Hypothalamus (tissue), 51 donors: ENCODE results near the gene TIMM9.
"Not testable (repeated sequence)": the region's sequence is repeated elsewhere in the genome, so short reads cannot be mapped to it uniquely, and the experiment has no call there.

Source experiments
- DNase-seq, 51 donors: peaks; one replicate each; lab custom pipeline; 2025; lab: John Stamatoyannopoulos, UW

The TIMM9 gene

GRCh38 chr14:58398895-58399294 is 28.4 kb downstream of the TIMM9 start:
- no peak for DNase-seq

GRCh38 chr14:58398495-58398894 is 28.8 kb downstream of the TIMM9 start:
- no peak for DNase-seq

DNA sequence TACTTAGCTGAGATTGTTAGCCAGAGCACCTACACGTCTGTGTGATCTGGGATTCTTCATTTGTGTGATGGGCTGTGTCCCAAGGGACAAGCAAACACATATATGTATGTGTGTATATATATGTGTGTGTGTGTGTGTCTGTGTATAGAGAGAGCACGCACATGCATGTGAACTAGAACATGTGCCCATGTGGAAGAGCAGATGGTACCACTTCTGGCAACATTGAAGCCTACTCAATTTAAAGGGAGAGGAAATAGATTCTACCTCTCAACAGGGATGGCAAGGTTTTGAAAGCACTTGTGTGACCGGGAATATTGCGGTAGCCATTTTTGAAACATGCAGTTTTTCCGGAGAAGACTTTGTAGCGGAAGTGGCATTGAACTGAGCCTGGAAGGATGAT is 30.2 kb downstream of the TIMM9 start:
- no peak for DNase-seq

- peak in 39 of 51 donors; percentile 6 to 64 (median 31) for DNase-seq
These were observed 31.2 kb downstream of the TIMM9 start, which contains the start of gene TOMM20L for GRCh38 chr14:58395812-58396788. TOMM20L (plus strand) TSS chr14:58395930; CDS start chr14:58395958, 28 bp downstream.

DNA sequence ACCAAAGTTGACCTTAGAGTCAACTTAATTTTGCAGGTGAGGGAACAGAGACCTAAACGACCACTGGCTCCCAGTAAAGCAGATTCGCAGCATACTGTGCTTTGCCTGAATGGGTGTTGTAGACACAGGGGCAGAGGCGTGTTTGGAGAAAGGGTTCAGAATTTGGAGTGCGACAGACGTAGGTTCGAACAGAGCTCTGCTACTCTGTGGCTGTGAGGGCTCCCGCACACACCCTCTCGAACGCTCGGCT is 31.8 kb downstream of the TIMM9 start:
- no peak for DNase-seq

DNA sequence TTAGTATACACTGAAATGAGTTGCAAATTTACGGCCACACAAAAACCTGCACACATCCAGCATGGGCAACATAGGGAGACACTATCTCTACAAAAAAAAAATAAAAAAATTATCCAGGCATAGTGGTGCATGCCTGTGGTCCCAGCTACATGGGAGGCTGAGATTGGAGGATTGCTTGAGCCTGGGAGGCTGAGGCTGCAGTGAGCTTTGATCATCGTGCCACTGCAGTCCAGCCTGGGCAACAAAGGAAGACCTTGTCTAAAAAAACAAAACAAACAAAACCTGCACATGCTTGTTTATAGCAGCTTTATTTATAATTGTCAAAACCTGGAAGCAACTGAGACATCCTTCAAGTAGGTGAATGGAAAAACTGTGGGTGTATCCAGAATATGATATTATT is 36.5 kb downstream of the TIMM9 start:
- no peak for DNase-seq

DNA sequence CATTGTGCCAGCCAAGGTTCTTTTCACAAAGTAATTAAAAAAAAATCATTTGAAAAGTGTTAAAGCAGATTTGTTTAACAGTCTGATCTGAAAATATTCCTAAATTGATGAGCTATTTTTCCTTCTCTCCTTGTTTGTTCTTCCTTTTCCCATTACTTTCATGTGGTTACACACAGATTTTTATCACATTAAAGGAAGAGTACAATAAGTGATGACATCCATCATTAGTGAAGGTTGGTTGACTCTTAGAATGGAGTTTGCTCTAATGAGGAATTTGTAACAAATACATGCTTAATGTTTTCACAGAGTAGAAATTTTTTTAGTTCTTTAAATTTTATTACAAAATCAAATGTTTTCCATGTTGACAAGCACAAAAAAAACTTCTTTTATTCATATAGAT is 50.5 kb downstream of the TIMM9 start:
- no peak for DNase-seq

- no peak for DNase-seq
These were observed 58.4 kb downstream of the TIMM9 start for GRCh38 chr14:58368956-58369355.

- no peak for DNase-seq
These were observed 60.0 kb downstream of the TIMM9 start for GRCh38 chr14:58367296-58367695.

- DNase-seq = no peak
These were observed 63.0 kb downstream of the TIMM9 start for GRCh38 chr14:58364316-58364715.

DNA sequence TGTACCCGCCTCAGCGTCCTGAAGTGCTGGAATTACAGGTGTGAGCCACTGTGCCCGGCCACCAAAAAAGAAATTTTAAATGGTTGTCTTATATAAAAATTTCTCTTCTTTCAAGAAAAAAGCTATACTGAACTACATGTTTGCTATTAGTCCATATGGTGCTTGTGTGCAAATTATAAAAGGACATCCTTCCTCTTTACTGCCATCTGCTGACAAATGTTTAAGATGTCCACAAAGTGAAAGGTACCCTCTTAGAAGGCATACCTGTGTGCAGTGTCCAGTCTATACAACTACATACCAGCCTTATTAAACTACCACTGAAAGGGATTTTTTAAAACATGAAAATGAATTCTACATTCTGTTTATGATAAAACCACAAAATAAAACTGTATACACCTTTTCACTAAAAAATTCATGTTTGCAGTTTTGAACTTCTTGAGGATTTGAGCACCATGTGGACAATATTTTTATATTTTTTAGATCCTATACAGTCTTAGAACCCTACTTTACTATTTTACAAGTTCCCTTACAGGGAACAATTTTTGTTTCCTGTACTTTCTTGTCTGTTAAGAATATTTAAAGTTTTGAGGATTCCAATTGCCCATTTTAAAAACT is 64.4 kb downstream of the TIMM9 start:
- DNase-seq = no peak

- not testable (repeated sequence) for DNase-seq
These were observed 65.1 kb downstream of the TIMM9 start for GRCh38 chr14:58362272-58362671.
